K562 (cell line): ENCODE results near the gene CTH. TPM values are rescaled to one million over a fixed set of nuclear protein-coding genes. Genes with fewer than 3 reads are reported as not detected.
A peak's percentile ranks its signal among the peaks of the same experiment; 100 is the strongest.

Experiments used
- ATAC-seq: fragments of 200-7000 bp; cut with Tn5 transposase; 3 replicates; pipeline ENCODE4 v1.9.1; 2020; ENCODE audit warnings: moderate library complexity
- BruUV-seq: library from RNA; stranded (reverse); fragments of 400-500 nt; replicated peaks from 2 replicates; lab custom pipeline; 2021; lab: Mats Ljungman, UMichigan
- CTCF ChIA-PET: fragments of 300-600 bp; formaldehyde crosslinking; extraction: SDS; loops from one replicate; lab custom pipeline; 2021; ENCODE audit warnings: low intra/inter-chr PET ratio; lab: Yijun Ruan, JAX
- POLR2A ChIA-PET: fragments of 300-600, 350-650 bp; sonication (Branson Sonifier 250); formaldehyde crosslinking; extraction: SDS; loops from one replicate; lab custom pipeline; 2021; ENCODE audit warnings: antibody characterized with exemption, inconsistent platforms; lab: Yijun Ruan, JAX
- DNase-seq, 4 experiments: peaks; one replicate each; pipeline versions ENCODE4 v3.0.0 to v3.0.0-alpha.2; 2011 to 2018; ENCODE audit warnings: low spot score in 3 of 4, mixed read lengths in 3 of 4; ENCODE audit errors: extremely low read depth in 1 of 4
- FAIRE-seq: peaks from 2 replicates; lab custom pipeline; 2011; peaks lifted over from hg19 to GRCh38; lab: Jason Lieb, UNC
- H2AFZ ChIP-seq: 2 replicates; pipeline ENCODE4 v1.6.0; 2011; ENCODE audit warnings: low read depth, low read length, control low read depth, inconsistent platforms
- H3K27ac ChIP-seq: fragments of 200-600 bp; 3 replicates; pipeline ENCODE4 v1.8.0; 2011; ENCODE audit warnings: low read depth, mild to moderate bottlenecking, control low read depth, inconsistent platforms, low read length, moderate library complexity, mixed read lengths; ENCODE audit errors: extremely low read depth
- H3K27me3 ChIP-seq, 2 experiments: fragments of 300-600 bp in 1 of 2; 2 replicates in 1 of 2; 3 replicates in 1 of 2; pipeline versions ENCODE4 v1.6.0 to v1.8.0; 2011; ENCODE audit warnings: inconsistent platforms in 2 of 2, low read length in 2 of 2, mild to moderate bottlenecking in 1 of 2, mixed read lengths in 1 of 2, moderate library complexity in 1 of 2; ENCODE audit not compliant: control insufficient read depth in 2 of 2, insufficient read depth in 2 of 2
- H3K36me3 ChIP-seq: fragments of 300-600 bp; 3 replicates; pipeline ENCODE4 v1.8.0; 2011; ENCODE audit warnings: mild to moderate bottlenecking, low read length, inconsistent platforms; ENCODE audit not compliant: control insufficient read depth, insufficient read depth
- H3K4me1 ChIP-seq, 2 experiments: fragments of 200-600 bp in 1 of 2; replicated peaks in 1 of 2; 2 replicates in 1 of 2; 3 replicates in 1 of 2; pipeline versions ENCODE4 v1.5.1 to v1.8.0; 2011; ENCODE audit warnings: inconsistent platforms in 2 of 2, low read length in 2 of 2, mild to moderate bottlenecking in 1 of 2, mixed read lengths in 1 of 2, moderate library complexity in 1 of 2; ENCODE audit not compliant: control insufficient read depth in 2 of 2, insufficient read depth in 2 of 2
- H3K4me2 ChIP-seq: 2 replicates; pipeline ENCODE4 v1.6.1; 2011; ENCODE audit warnings: low read length, control low read depth, inconsistent platforms, mixed read lengths; ENCODE audit not compliant: insufficient read depth
- H3K4me3 ChIP-seq: fragments of 200-600 bp; sonication (generic), shearing (Covaris generic); 2 replicates; pipeline ENCODE4 v1.5.1; 2016; ENCODE audit warnings: control low read depth, inconsistent platforms
- H3K79me2 ChIP-seq: fragments of 200-600 bp; 3 replicates; pipeline ENCODE4 v1.8.0; 2011; ENCODE audit warnings: low read length, inconsistent platforms; ENCODE audit not compliant: control insufficient read depth, insufficient read depth
- H3K9ac ChIP-seq, 2 experiments: 2 replicates each; pipeline versions ENCODE4 v1.6.0 to v1.6.1; 2011; ENCODE audit warnings: low read depth in 2 of 2, low read length in 2 of 2, control low read depth in 1 of 2, inconsistent platforms in 1 of 2, mild to moderate bottlenecking in 1 of 2, mixed read lengths in 1 of 2; ENCODE audit not compliant: insufficient read depth in 1 of 2
- H3K9me1 ChIP-seq: one replicate; pipeline ENCODE4 v1.6.0; 2011; ENCODE audit warnings: inconsistent platforms, mild to moderate bottlenecking, low read length, moderate library complexity; ENCODE audit not compliant: control insufficient read depth, insufficient read depth
- H3K9me3 ChIP-seq: replicated peaks from 2 replicates; pipeline ENCODE4 v1.5.1; 2011; ENCODE audit warnings: low read depth, low read length, inconsistent platforms; ENCODE audit not compliant: control insufficient read depth, insufficient read depth
- H4K20me1 ChIP-seq: replicated peaks from 2 replicates; pipeline ENCODE4 v1.6.1; 2011; ENCODE audit warnings: low read length, inconsistent platforms, mixed read lengths; ENCODE audit not compliant: control insufficient read depth, insufficient read depth
- CXXC5 ChIP-seq: fragments of 250-450 bp; sonication (Bioruptor Pico); IDR thresholded peaks from 2 replicates; pipeline ENCODE4 v1.8.0; 2022; ENCODE audit warnings: inconsistent platforms, mild to moderate bottlenecking, moderate library complexity
- HIVEP1 ChIP-seq: fragments of 250-450 bp; sonication (Bioruptor Pico); IDR thresholded peaks from 2 replicates; pipeline ENCODE4 v1.4.0; 2020; ENCODE audit warnings: mild to moderate bottlenecking
- PCBP2 ChIP-seq: fragments of 200-400 bp; formaldehyde crosslinking; IDR thresholded peaks from 2 replicates; pipeline ENCODE4 v1.6.1; 2018; ENCODE audit warnings: low read length, low read depth, mild to moderate bottlenecking, moderate library complexity; ENCODE audit not compliant: poor library complexity, severe bottlenecking
- RAD51 ChIP-seq: fragments of 450-650 bp; IDR thresholded peaks from 2 replicates; pipeline ENCODE4 v1.7.1; 2016; ENCODE audit warnings: low read depth, mild to moderate bottlenecking, borderline replicate concordance
- ZNF445 ChIP-seq: fragments of 250-450 bp; sonication (Bioruptor Pico); IDR thresholded peaks from 2 replicates; pipeline ENCODE4 v1.4.0; 2020; ENCODE audit warnings: low read depth, mild to moderate bottlenecking, moderate library complexity
- ZNF589 ChIP-seq: fragments of 200-800 bp; sonication (Bioruptor generic); IDR thresholded peaks from 2 replicates; pipeline ENCODE4 v1.6.1; 2016; ENCODE audit warnings: low read depth, missing genetic modification characterization, missing compliant biosample characterization
- WGBS: fragments of 100-300 bp; shearing (Covaris generic); methylation state at CpG from one replicate; pipeline ENCODE4 v1.1.6; 2016; ENCODE audit warnings: low coverage, mixed read lengths; ENCODE audit not compliant: insufficient coverage; ENCODE audit errors: missing lambda C conversion rate; 5-methylcytosine and 5-hydroxymethylcytosine counted together
- in situ Hi-C: fragments of 300-500 bp; cut with MboI; formaldehyde crosslinking; loops from 4 replicates; pipeline ENCODE4 v1.15.0; 2018; ENCODE audit warnings: inconsistent platforms, mixed read lengths
- intact Hi-C: fragments of 100-400 bp; cut with micrococcal nuclease; formaldehyde crosslinking; loops from 2 replicates; pipeline ENCODE4 v1.14.2; 2022
- polyA plus RNA-seq, 8 experiments: library from polyadenylated mRNA; depleted of rRNA in 4 of 8; stranded (reverse) in 5 of 8; unstranded in 3 of 8; fragments of >200 nt; fragmentation: Nextera tagmentation in 2 of 8; fragmentation: Illumina TruSeq in 1 of 8; extraction: Ambion mirVana in 2 of 8; extraction: Trizol in 1 of 8; gene quantifications; 2 replicates each; pipeline versions ENCODE4 v1.2.1 to v1.2.3, GENCODE V29; 2011 to 2014; ENCODE audit warnings: inconsistent platforms in 1 of 8, missing spikeins in 1 of 8
- total RNA-seq, 7 experiments: library from RNA; depleted of rRNA in 6 of 7; stranded (reverse); fragments of >200 nt in 6 of 7; fragmentation: Illumina TruSeq in 2 of 7; extraction: Trizol in 2 of 7; gene quantifications; 2 replicates each; pipeline versions ENCODE4 v1.2.1 to v1.2.3, GENCODE V29; 2011 to 2021; ENCODE audit warnings: low replicate concordance in 1 of 7
- TF ChIP-seq, protein P1 (sequence below): sonication (generic); formaldehyde crosslinking; IDR thresholded peaks from 2 replicates; pipeline ENCODE4 v1.8.0; 2022; ENCODE audit warnings: mild to moderate bottlenecking, missing genetic modification reagents
- TF ChIP-seq, protein P2 (sequence below), 2 experiments: fragments of 450-650 bp in 1 of 2; sonication (generic) in 1 of 2; formaldehyde crosslinking; conservative IDR thresholded peaks; 2 replicates each; pipeline versions ENCODE4 v1.4.0 to v1.8.1; 2020 to 2022; ENCODE audit warnings: mild to moderate bottlenecking in 1 of 2, missing genetic modification reagents in 1 of 2
- TF ChIP-seq, protein P3 (sequence below): fragments of 250-450 bp; sonication (Bioruptor Pico); IDR thresholded peaks from 2 replicates; pipeline ENCODE4 v1.5.0; 2021; ENCODE audit warnings: mild to moderate bottlenecking, borderline replicate concordance

Gene CTH
- total and polyA plus RNA-seq, 9 of the 15 experiments (the other 6 are each of a cell fraction or from before 2014, with no cell fraction given), result 8.0 to 54.4 (median 30.9) TPM

DNA sequence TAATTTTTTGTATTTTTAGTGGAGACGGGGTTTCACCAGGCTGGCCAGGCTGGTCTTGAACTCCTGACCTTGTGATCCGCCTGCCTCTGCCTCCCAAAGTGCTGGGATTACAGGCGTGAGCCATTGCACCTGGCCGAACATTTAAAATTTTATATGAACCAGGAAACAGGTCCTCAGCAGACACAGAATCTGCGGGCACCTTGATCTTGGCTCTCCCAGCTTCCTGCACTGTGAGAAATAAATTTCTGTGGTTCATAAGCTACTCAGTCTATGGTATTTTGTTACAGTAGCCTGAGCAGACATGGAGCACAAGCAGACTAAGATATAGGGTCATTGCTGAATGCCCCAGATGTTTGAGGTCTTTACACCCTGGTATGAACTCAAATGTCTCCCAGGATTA, 23.6 kb upstream of the CTH start:
- DNase-seq (no peak), FAIRE-seq (peak; percentile 57), ATAC-seq (peak; percentile 45; the same call in 2 of the 3 replicates)
- Histone ChIP-seq H3K36me3 (no peaks in the 10 kb centered on the region), H3K9ac (no peak overlapping the region), H3K4me1 (no peaks in the 10 kb centered on the region), H3K9me1 (no peaks in the 10 kb centered on the region), H3K9me3 (no peaks in the 10 kb centered on the region), H3K4me3 (no peak overlapping the region), H2AFZ (0 out of 2 replicates have a peak overlapping the region, but pooled peaks have one; percentile 9), H3K79me2 (no peaks in the 10 kb centered on the region), H4K20me1 (no peaks in the 10 kb centered on the region), H3K27me3 (no peaks in the 10 kb centered on the region), H3K27ac (no peak overlapping the region), H3K4me2 (no peak overlapping the region)
- ChIA-PET CTCF (no interaction called here), POLR2A (interaction anchor here (2.7 kb wide), 1 partner anchor 23 kb away, joined by 13 read pairs; the partner anchor contains the start of gene CTH)
- intact Hi-C loops, result no loop called here
- 24% methylated on average over 5 of the region's 5 CpGs for WGBS
- BruUV-seq, result no TSS peak
- in situ Hi-C loops, result no loop called here
- TF ChIP-seq HIVEP1 (CRISPR knock-in tag) (no peak), ZNF589 (CRISPR knock-in tag) (no peak), ZNF445 (CRISPR knock-in tag) (no peak), CXXC5 (CRISPR knock-in tag) (no peak), PCBP2 (no peak), RAD51 (no peak)
- TF ChIP-seq, protein P1, sequence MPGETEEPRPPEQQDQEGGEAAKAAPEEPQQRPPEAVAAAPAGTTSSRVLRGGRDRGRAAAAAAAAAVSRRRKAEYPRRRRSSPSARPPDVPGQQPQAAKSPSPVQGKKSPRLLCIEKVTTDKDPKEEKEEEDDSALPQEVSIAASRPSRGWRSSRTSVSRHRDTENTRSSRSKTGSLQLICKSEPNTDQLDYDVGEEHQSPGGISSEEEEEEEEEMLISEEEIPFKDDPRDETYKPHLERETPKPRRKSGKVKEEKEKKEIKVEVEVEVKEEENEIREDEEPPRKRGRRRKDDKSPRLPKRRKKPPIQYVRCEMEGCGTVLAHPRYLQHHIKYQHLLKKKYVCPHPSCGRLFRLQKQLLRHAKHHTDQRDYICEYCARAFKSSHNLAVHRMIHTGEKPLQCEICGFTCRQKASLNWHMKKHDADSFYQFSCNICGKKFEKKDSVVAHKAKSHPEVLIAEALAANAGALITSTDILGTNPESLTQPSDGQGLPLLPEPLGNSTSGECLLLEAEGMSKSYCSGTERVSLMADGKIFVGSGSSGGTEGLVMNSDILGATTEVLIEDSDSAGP (CRISPR knock-in tag), result no peak
- TF ChIP-seq, protein P2, sequence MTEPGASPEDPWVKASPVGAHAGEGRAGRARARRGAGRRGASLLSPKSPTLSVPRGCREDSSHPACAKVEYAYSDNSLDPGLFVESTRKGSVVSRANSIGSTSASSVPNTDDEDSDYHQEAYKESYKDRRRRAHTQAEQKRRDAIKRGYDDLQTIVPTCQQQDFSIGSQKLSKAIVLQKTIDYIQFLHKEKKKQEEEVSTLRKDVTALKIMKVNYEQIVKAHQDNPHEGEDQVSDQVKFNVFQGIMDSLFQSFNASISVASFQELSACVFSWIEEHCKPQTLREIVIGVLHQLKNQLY (CRISPR knock-in tag; conservative IDR thresholded peaks at IDR 0.05), result no peak
- TF ChIP-seq, protein P3, sequence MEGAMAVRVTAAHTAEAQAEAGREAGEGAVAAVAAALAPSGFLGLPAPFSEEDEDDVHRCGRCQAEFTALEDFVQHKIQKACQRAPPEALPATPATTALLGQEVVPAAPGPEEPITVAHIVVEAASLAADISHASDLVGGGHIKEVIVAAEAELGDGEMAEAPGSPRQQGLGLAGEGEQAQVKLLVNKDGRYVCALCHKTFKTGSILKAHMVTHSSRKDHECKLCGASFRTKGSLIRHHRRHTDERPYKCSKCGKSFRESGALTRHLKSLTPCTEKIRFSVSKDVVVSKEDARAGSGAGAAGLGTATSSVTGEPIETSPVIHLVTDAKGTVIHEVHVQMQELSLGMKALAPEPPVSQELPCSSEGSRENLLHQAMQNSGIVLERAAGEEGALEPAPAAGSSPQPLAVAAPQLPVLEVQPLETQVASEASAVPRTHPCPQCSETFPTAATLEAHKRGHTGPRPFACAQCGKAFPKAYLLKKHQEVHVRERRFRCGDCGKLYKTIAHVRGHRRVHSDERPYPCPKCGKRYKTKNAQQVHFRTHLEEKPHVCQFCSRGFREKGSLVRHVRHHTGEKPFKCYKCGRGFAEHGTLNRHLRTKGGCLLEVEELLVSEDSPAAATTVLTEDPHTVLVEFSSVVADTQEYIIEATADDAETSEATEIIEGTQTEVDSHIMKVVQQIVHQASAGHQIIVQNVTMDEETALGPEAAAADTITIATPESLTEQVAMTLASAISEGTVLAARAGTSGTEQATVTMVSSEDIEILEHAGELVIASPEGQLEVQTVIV (CRISPR knock-in tag), result no peak
